ENCODE results near the gene BLOC1S3.

BLOC1S3 gene

GRCh38 chr19:45141203-45141900 is 37.2 kb upstream of the BLOC1S3 start:
- H3K27me3 ChIP-seq (ENCODE audit: low read depth) = no peaks in the 10 kb centered on the region
- in situ Hi-C loops (cut with MboI; ENCODE audit: low sequenced_read_pairs) = no loop called here
- H3K4me3 ChIP-seq = no peak overlapping the region
- DNase-seq (ENCODE audit: low spot score in 2 of 2) = no peak
- no peaks in the 10 kb centered on the region for H3K9me3 ChIP-seq
- no peaks in the 10 kb centered on the region for H3K4me1 ChIP-seq
- H3K36me3 ChIP-seq (replicated peaks) = peaks cover 10% of the 10 kb centered on the region

DNA sequence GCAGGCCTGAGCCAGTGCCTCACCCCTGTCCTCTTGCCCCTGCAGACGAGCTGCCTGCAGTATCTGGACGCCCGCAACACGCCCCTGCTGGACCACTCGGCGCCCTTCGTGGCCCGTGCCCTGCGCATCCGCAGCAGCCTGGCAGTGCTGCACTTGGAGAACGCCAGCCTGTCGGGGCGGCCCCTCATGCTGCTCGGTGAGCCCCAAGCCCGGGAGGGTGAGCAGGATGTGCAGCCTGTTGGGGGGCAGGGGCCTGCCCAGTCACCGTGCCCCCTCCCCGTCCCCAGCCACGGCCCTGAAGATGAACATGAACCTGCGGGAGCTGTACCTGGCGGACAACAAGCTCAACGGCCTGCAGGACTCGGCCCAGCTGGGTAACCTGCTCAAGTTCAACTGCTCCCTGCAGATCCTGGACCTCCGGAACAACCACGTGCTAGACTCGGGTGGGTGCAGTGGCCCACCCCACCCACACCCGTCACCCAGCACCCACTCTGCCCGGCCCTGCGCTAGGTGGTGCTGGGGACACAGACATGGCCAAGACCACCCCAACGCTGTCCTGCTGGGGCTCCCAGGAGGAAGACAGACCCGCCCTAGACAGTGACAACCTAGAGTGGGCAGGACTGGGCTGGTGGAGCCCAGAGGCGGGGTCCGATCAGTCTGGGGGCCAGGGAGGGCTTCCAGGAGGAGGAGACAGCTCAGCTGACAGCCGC is 36.4 kb upstream of the BLOC1S3 start:
- Histone ChIP-seq H3K27me3 (ENCODE audit: low read depth) (no peaks in the 10 kb centered on the region), H3K4me3 (no peak overlapping the region), H3K4me1 (no peaks in the 10 kb centered on the region), H3K36me3 (replicated peaks) (peaks cover 10% of the 10 kb centered on the region), H3K9me3 (no peaks in the 10 kb centered on the region)
- no peak for DNase-seq (ENCODE audit: low spot score in 2 of 2)
- in situ Hi-C loops (cut with MboI; ENCODE audit: low sequenced_read_pairs) = no loop called here

DNA sequence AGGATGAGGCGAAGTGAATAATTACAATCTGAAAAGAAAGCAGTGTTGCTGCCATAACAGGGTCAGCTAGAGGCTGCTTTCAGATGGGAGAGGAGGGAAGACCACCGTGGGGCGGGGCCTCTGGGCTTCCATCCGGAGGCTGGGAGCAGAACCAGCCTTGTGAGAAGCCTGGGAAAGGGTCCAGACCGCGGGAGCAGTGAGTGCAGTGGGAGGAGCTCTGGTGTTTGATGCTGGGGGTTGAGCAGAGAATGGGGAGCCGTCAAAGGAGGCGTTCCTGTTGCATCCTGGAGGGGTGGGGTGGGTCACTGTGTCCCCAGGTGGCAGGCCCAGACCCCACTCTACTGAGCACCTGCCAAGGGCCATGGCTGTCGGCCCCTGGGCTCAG is 35.9 kb upstream of the BLOC1S3 start:
- Histone ChIP-seq H3K27me3 (ENCODE audit: low read depth) (no peaks in the 10 kb centered on the region), H3K9me3 (no peaks in the 10 kb centered on the region), H3K36me3 (replicated peaks) (peaks cover 10% of the 10 kb centered on the region), H3K4me1 (no peaks in the 10 kb centered on the region), H3K4me3 (no peak overlapping the region)
- no peak for DNase-seq (ENCODE audit: low spot score in 2 of 2)
- in situ Hi-C loops (cut with MboI; ENCODE audit: low sequenced_read_pairs) = no loop called here

- no peaks in the 10 kb centered on the region for H3K9me3 ChIP-seq
- no peaks in the 10 kb centered on the region for H3K27me3 ChIP-seq (ENCODE audit: low read depth)
- DNase-seq (ENCODE audit: low spot score in 2 of 2) = no peak
- no peak overlapping the region for H3K4me3 ChIP-seq
- peaks cover 10% of the 10 kb centered on the region for H3K36me3 ChIP-seq (replicated peaks)
- in situ Hi-C loops (cut with MboI; ENCODE audit: low sequenced_read_pairs) = no loop called here
- no peaks in the 10 kb centered on the region for H3K4me1 ChIP-seq
Measured at GRCh38 chr19:45144431-45145269, 33.9 kb upstream of the BLOC1S3 start.

DNA sequence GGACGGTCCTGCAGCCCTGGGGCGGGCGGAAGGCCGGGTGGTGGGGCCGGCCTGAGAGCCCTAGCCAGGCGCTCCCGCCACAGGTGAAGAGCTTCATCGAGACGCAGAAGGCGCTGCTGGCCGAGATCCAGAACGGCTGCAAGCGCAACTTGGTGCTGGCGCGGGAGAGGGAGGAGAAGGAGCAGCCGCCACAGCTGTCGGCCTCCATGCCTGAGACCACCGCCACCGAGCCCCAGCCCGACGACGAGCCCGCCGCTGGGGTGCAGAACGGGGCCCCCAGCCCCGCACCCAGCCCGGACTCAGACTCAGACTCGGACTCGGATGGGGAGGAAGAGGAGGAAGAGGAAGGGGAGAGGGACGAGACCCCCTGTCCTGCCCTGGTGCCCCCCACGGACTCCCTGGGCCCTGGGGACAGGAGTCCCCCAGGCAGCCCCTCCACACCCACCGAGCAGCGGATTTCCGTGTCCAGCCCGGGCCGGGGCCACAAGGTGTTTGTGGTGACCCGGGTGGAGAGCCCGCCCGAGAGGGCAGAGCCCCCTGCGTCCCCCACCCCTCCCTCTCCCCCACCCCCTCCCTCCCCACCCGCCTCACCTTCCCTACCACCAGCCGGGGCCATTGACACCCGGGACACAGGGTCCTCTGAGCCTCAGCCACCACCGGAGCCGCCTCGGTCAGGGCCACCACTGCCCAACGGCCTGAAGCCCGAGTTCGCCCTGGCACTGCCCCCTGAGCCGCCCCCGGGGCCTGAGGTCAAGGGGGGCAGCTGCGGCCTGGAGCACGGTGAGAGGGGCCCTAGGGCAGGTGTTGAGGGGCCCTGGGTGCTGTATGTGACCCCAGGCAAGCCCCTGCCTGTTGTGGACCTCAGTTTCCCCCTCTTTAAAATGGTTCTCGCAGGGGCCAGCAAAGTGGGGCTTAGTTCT is 33.1 kb upstream of the BLOC1S3 start:
- Histone ChIP-seq H3K27me3 (ENCODE audit: low read depth) (no peaks in the 10 kb centered on the region), H3K4me3 (no peak overlapping the region), H3K4me1 (no peaks in the 10 kb centered on the region), H3K9me3 (no peaks in the 10 kb centered on the region), H3K36me3 (replicated peaks) (peaks cover 10% of the 10 kb centered on the region)
- DNase-seq (ENCODE audit: low spot score in 2 of 2) = no peak
- in situ Hi-C loops (cut with MboI; ENCODE audit: low sequenced_read_pairs) = no loop called here

GRCh38 chr19:45146251-45146650 is 32.3 kb upstream of the BLOC1S3 start:
- in situ Hi-C loops (cut with MboI; ENCODE audit: low sequenced_read_pairs) = no loop called here
- Histone ChIP-seq H3K4me1 (no peaks in the 10 kb centered on the region), H3K36me3 (replicated peaks) (peaks cover 9% of the 10 kb centered on the region), H3K27me3 (ENCODE audit: low read depth) (no peaks in the 10 kb centered on the region), H3K9me3 (no peaks in the 10 kb centered on the region), H3K4me3 (no peak overlapping the region)
- no peak for DNase-seq (ENCODE audit: low spot score in 2 of 2)

GRCh38 chr19:45146741-45147205 is 31.8 kb upstream of the BLOC1S3 start:
- Histone ChIP-seq H3K9me3 (no peaks in the 10 kb centered on the region), H3K27me3 (ENCODE audit: low read depth) (no peaks in the 10 kb centered on the region), H3K4me1 (no peaks in the 10 kb centered on the region), H3K36me3 (replicated peaks) (peaks cover 4% of the 10 kb centered on the region), H3K4me3 (no peak overlapping the region)
- DNase-seq (ENCODE audit: low spot score in 2 of 2) = no peak
- in situ Hi-C loops (cut with MboI; ENCODE audit: low sequenced_read_pairs) = no loop called here

DNA sequence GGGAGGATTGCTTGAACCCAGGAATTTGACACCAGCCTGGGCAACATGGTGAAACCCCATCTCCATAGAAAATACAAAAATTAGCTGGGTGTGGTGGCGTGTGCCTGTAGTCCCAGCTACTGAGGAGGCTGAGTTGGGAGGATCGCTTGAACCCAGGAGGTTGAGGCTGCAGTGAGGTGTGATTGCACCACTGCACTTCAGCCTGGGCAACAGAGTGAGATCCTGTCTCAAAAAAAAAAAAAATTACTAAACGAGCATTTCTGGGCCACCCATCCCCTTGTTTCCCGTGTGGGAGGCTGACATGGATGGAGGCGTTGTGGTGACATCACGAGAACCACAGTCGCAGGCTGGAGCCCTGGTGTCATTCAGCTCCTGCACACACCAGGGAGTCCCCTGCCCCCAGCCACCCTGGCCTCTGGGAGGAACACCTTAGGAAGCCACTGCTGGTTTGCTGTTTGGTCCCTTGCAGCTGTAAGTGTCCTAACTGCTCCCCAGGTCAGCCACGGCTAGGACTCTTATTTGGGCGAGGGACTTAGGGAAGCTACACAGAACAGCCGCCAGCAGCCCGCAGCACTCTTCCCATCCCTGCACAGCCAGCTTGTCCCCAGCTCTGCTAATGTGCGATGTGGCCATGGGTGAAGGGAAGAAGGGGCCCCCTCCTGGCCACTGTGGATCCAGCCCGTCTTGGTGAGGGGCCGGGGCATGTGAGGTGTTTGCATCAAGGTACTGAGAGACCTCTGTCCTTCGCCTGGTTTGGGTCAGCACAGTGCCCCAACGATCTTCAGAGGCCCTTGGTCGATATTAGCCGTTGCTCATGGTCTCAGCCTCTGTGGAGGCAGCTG is 30.5 kb upstream of the BLOC1S3 start:
- Histone ChIP-seq H3K36me3 (replicated peaks) (no peaks in the 10 kb centered on the region; the same call in 1 of the 2 replicates), H3K9me3 (no peaks in the 10 kb centered on the region), H3K4me3 (no peak overlapping the region), H3K27me3 (ENCODE audit: low read depth) (no peaks in the 10 kb centered on the region), H3K4me1 (no peaks in the 10 kb centered on the region)
- in situ Hi-C loops (cut with MboI; ENCODE audit: low sequenced_read_pairs) = no loop called here
- no peak for DNase-seq (ENCODE audit: low spot score in 2 of 2)

DNA sequence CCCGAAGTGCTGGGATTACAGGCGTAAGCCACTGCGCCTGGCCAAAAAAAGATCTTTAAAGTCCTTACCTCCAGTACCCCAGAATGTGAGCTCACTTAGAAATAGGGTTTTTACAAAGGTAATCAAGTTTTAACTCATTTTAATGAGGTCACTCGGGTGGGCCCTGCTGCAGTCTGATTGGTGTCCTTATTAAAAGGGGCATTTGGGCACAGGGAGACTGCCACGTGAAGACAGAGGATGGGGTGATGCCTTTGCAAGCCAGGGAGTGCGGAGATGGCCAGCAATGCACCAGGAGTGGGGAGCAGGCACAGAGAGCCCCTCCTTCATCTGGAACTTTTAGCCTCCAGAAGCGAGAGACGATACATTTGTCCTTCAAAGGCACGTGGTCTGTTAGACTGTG is 29.5 kb upstream of the BLOC1S3 start:
- H3K9me3 ChIP-seq = no peaks in the 10 kb centered on the region
- no peak for DNase-seq (ENCODE audit: low spot score in 2 of 2)
- in situ Hi-C loops (cut with MboI; ENCODE audit: low sequenced_read_pairs) = no loop called here
- no peaks in the 10 kb centered on the region; the same call in 1 of the 2 replicates for H3K36me3 ChIP-seq (replicated peaks)
- H3K4me3 ChIP-seq = no peak overlapping the region
- H3K4me1 ChIP-seq = peaks cover 4% of the 10 kb centered on the region; the same call in 1 of the 2 replicates
- H3K27me3 ChIP-seq (ENCODE audit: low read depth) = no peaks in the 10 kb centered on the region

DNA sequence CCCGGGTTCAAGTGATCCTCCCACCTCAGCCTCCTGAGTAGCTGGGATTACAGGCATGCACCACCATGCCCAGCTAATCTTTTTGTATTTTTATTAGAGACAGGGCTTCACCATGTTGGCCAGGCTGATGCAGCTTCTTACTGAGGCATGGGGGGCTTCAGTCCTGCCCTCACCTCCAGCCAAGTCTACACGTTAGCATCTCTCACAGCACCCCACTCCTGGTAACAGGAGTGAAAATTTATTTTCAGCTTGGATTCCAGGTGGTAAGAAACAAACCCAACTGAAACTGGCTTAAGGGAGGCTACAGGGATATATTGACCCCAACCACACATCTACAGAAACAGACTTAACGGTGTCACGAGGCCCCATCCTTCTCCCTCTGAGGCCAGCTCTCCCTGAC is 28.4 kb upstream of the BLOC1S3 start:
- in situ Hi-C loops (cut with MboI; ENCODE audit: low sequenced_read_pairs) = no loop called here
- H3K27me3 ChIP-seq (ENCODE audit: low read depth) = no peaks in the 10 kb centered on the region
- H3K4me1 ChIP-seq = peaks cover 4% of the 10 kb centered on the region; the same call in 1 of the 2 replicates
- H3K9me3 ChIP-seq = no peaks in the 10 kb centered on the region
- H3K36me3 ChIP-seq (replicated peaks) = no peaks in the 10 kb centered on the region; the same call in 1 of the 2 replicates
- no peak for DNase-seq (ENCODE audit: low spot score in 2 of 2)
- no peak overlapping the region for H3K4me3 ChIP-seq

- Histone ChIP-seq H3K4me1 (peaks cover 4% of the 10 kb centered on the region; the same call in 1 of the 2 replicates), H3K36me3 (replicated peaks) (no peaks in the 10 kb centered on the region; the same call in 1 of the 2 replicates), H3K4me3 (no peak overlapping the region), H3K9me3 (no peaks in the 10 kb centered on the region), H3K27me3 (ENCODE audit: low read depth) (no peaks in the 10 kb centered on the region)
- DNase-seq (ENCODE audit: low spot score in 2 of 2) = no peak
- in situ Hi-C loops (cut with MboI; ENCODE audit: low sequenced_read_pairs) = no loop called here
Measured at GRCh38 chr19:45150751-45151281, 27.8 kb upstream of the BLOC1S3 start.

- in situ Hi-C loops (cut with MboI; ENCODE audit: low sequenced_read_pairs) = no loop called here
- H3K4me3 ChIP-seq = no peak overlapping the region
- H3K9me3 ChIP-seq = no peaks in the 10 kb centered on the region
- H3K4me1 ChIP-seq = peaks cover 4% of the 10 kb centered on the region; the same call in 1 of the 2 replicates
- no peaks in the 10 kb centered on the region; the same call in 1 of the 2 replicates for H3K36me3 ChIP-seq (replicated peaks)
- no peak for DNase-seq (ENCODE audit: low spot score in 2 of 2)
- no peaks in the 10 kb centered on the region for H3K27me3 ChIP-seq (ENCODE audit: low read depth)
Measured at GRCh38 chr19:45151320-45151719, 27.3 kb upstream of the BLOC1S3 start.

All from HAP-1 (cell line).